GM19397 (cell line): ENCODE measurements around the gene TCP1.
"Not testable (repeated sequence)": the region's sequence is repeated elsewhere in the genome, so short reads cannot be mapped to it uniquely, and the experiment has no call there.

Experiments used
- ATAC-seq: cut with Tn5 transposase; IDR thresholded peaks from one replicate; pipeline ENCODE4 v1.9.1; 2021; ENCODE audit warnings: mild to moderate bottlenecking, moderate library complexity; ENCODE audit not compliant: unreplicated experiment

Gene TCP1

GRCh38 chr6:159778131-159778530 lies 11.3 kb downstream of the TCP1 start:
- ATAC-seq, result no peak

DNA sequence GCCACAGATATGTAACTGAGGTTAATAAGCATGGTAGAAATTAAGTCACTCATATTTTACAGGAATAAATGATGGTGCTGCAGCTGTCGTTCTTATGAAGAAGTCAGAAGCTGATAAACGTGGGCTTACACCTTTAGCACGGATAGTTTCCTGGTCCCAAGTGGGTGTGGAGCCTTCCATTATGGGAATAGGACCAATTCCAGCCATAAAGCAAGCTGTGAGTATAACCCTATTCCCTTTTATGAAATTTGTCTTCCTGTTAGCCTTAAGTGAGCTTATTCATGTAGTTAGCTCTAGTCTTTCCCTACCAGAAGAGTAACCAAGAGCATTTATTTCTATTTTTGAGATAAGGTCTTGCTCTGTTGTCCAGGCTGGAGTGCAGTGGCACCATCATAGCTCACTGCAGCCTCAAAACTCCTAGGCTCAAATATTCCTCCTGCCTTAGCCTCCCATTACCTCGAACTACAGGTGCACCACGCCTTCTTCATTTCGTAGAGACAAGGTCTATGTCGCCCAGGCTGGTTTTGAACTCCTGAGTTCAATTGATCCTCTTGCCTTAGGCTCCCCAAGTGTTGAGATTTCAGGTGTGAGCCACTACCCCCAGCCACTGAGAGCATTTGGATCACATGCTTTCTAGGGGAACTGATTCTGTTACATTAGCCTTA lies 12.0 kb downstream of the TCP1 start:
- ATAC-seq, result no peak

- no peak for ATAC-seq
These were observed 17.2 kb downstream of the TCP1 start for GRCh38 chr6:159772196-159772595.

DNA sequence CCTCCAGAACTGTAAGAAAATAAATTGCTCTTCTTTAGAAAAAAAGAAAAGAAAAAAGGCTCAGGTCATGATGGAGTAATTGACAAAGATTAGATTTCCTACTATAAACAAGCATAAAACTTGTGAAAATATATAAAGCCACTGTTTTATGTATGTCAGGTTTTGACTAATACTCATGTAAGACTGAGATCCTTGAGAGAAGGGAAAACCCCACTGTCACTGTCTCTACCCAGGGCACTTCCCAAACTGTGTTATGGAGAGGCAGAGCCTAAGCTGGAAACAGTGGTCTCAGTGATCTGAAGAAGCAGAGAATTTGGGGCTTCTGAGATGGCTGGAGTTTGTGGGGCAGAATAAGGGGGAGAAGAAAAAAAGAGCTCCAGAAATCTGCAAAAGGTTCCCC lies 19.9 kb downstream of the TCP1 start:
- no peak for ATAC-seq

DNA sequence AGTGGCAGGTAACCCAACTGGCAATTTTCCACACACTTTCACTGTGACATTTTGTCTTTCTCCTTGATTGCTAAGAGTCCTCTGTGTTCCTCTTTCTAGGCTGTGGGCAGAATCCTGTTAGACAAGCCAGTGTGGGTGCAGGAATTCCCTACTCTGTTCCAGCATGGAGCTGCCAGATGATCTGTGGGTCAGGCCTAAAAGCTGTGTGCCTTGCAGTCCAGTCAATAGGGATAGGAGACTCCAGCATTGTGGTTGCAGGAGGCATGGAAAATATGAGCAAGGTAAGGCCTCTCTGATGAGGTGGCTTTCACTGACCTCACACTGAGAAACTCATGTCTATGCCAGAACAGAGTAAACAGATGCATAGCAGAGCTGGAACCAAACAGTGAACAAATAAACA lies 22.5 kb downstream of the TCP1 start:
- no peak for ATAC-seq

DNA sequence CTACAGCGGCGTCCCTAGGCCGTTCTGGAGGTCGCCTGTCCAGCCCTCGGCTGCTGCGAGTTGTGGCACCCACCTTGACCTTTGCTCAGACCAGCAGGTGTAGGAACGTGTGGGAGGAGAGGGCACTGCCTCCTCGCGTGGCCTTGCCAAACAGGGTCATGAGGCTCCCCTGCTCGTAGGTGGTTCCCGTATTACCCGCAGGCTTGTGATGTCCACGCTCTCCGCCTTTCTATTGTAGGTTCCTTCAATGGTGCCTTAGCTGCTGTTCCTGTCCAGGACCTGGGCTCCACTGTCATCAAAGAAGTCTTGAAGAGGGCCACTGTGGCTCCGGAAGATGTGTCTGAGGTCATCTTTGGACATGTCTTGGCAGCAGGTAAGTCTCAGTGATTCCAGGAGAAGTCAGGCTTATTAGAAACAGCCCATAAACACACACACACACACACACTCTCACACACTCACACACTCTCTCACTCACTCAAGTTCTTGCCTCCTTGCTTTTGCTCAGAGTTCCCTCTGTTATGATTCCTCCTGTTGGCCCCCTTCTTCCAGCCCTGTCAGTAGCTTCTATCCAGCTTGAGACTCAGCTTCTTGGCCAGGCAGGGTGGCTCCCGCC lies 26.6 kb downstream of the TCP1 start:
- ATAC-seq, result peak; percentile 5

DNA sequence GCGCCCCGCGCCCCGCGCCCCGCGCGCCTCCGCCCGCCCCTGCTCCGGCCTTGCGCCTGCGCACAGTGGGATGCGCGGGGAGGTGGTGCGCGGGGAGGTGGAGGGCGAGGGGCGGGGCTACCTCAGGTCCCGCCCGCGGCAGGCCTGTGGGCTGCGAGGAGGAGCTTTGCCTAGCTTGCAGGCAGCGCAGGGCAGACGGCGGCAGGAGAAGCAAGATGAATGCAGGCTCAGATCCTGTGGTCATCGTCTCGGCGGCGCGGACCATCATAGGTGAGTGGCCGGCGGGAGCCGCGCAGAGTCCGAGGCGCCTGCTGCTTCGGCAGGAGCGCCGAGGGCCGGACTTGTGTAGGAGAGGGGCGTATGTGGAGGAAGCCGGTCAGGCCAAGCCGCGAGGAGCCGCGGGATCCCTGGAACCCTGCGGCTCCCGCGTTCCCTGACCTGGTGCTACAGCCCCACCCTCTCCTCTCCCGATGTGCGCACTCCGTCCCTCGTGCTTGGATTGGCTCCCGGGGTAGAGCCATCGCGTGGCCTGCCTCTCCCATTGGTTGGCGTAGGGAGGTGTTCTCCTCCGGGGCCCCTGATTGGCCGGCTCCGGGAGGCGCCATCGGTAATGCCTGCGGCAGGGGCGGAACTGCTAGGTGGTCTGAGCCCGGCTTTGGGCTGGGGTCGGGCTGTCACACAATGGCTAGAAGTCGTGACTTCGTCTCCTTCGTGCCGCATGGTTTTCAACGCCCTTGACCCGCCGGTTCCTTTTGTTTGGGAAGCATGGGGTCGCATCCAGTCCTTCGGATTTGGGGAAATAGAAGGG lies 27.3 kb downstream of the TCP1 start, which contains the start of gene ACAT2:
Gene ACAT2 (plus strand): TSS at position 173 of the 808 bp plus-strand sequence. CDS start 43 bp downstream, at position 216.
- peak; percentile 97 for ATAC-seq

DNA sequence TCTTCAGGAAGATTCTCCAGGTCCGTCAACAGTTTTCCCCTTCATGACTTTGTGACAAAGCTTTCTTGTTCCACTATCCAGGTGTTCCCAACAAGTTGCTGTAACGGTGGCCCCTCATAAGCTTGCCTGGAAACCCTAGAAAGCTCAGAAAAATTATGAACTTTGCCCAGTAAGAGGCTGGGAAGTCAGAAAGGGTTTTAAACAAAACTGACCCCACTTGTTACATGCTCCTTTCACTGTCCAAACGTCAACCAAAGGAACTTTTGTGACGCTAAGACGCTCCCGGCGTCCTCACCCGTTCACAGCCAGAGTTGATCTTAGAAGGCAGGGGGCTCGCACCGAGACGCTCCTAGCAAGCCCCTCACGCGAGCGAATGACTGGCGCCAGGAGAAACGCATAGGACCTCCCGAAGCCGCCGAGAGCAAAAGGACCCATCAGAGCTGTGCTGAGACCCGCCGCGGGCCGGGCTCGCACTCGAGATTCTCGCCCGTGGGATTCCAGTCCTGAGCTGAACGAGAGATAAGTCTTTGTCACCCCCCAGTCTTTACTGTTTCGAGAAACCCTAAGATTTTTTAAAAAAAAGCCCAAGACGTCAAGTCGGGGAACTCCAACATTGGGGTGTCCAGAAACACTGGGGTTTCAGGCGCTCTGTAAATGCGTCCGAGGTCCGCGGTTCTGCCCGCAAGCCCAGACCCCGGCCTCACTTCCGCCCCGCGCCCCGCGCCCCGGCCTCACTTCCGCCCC lies 28.1 kb downstream of the TCP1 start:
- ATAC-seq, result no peak

GRCh38 chr6:159760602-159761057 lies 28.8 kb downstream of the TCP1 start:
- ATAC-seq, result no peak

GRCh38 chr6:159759645-159760044 lies 29.8 kb downstream of the TCP1 start:
- ATAC-seq, result no peak

DNA sequence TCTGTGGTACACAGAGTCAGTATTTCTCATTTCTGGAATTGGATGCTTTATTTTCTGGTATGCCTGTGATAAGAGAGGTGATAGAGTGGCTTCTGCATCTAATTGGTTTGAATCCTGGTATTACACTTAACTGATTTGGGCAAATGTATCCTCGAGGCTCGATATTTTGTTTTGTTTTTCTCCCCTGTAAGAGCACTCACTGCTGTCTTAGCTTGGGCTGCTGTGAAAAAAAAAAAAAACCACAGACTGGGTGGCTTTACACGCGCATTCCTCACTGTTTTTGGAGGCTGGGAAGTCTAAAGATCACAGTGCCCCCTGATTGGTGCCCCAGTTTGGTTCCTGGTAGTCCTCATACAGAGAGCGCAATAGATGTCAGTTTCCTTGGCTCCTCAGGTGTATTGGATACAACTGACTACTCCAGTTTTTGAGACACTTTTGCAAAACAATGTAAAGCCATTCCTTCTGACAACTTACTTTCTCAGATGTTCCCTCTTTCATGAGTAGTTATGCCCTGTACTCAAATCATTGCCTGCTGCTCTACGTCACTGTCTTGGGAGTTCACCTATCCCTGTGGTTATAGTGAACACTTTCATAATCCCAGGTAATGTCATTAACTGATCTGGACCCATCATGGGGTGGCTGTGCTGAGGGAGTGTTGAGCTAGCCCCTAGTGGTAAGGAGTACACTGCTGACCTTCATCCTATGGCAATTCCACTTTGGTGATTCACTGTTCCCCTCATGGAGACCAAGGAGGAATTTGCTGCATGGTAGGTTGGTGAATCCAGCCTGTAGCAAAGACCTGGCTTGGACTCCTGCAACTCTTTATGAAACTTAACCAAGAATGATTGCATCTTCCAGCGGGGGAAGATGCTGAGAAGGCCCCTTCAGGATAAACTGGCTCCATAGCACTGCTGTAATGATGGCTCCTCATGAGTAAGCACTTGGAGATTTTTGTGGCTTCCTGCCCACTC lies 31.1 kb downstream of the TCP1 start:
- ATAC-seq, result no peak

DNA sequence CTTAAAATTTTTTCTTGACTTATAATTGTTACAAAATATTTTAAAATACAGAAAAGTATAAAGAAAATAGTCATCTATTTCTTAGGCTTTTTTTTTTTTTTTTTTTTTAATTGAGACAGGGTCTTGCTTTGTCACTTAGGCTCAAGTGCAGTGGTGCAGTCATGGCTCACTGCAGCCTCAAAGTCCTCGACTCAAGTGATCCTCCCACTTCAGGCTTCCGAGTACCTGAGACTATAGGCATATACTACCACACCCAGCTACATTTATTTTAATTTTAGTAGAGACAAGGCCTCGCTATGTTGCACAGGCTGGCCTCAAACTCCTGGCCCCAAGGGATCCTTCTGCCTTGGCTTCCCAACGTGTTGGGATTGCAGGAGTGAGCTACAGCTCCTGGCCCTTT lies 32.9 kb downstream of the TCP1 start:
- no peak for ATAC-seq

DNA sequence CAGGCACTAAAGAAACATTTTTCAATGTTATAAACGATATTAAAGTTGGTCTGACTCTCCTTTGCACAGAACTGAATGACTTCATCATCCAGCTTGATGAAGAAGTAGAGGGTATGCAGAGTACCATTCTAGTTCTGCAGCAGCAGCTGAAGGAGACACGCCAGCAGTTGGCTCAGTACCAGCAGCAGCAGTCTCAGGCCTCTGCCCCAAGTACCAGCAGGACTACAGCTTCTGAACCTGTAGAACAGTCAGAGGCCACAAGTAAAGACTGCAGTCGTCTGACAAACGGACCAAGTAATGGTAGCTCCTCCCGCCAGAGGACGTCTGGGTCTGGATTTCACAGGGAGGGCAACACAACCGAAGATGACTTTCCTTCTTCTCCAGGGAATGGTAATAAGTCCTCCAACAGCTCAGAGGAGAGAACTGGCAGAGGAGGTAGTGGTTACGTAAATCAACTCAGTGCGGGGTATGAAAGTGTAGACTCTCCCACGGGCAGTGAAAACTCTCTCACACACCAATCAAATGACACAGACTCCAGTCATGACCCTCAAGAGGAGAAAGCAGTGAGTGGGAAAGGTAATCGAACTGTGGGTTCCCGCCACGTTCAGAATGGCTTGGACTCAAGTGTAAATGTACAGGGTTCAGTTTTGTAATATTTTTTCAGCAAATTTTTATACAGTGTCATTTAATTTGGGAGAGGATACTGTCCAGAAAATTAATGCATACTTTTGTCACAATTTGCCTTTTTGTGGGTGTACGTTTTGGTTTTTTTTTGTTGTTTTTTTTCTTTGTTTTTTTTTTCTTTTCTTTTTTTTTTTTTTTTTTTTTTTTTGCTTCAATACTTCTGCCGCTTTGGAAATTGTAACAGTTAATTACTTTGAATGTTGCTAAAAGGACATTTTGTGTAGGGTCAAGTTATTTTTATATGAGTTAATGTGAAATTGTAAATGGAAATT lies 34.2 kb downstream of the TCP1 start:
- no peak for ATAC-seq

GRCh38 chr6:159754401-159754800 lies 35.0 kb downstream of the TCP1 start:
- no peak for ATAC-seq

- ATAC-seq, result no peak
These were observed 36.1 kb downstream of the TCP1 start for GRCh38 chr6:159753081-159753872.

- no peak for ATAC-seq
These were observed 38.0 kb downstream of the TCP1 start for GRCh38 chr6:159751448-159751847.

- ATAC-seq, result not testable (repeated sequence)
These were observed 41.3 kb downstream of the TCP1 start for GRCh38 chr6:159748127-159748526.

GRCh38 chr6:159746759-159747158 lies 42.6 kb downstream of the TCP1 start:
- no peak for ATAC-seq
